HG02943 (cell line): ENCODE data around the gene SLC9C1.
"Not testable (repeated sequence)": the region's sequence is repeated elsewhere in the genome, so short reads cannot be mapped to it uniquely, and the experiment has no call there.

Experiments used
- ATAC-seq: cut with Tn5 transposase; IDR thresholded peaks from one replicate; pipeline ENCODE4 v1.9.1; 2021; ENCODE audit warnings: mild to moderate bottlenecking, low read depth, moderate library complexity; ENCODE audit not compliant: unreplicated experiment

SLC9C1 gene

GRCh38 chr3:112200317-112200666, 93.7 kb downstream of the SLC9C1 start:
- no peak for ATAC-seq

GRCh38 chr3:112199622-112200316, 94.2 kb downstream of the SLC9C1 start:
- ATAC-seq, result no peak

GRCh38 chr3:112197131-112197530, 96.9 kb downstream of the SLC9C1 start:
- ATAC-seq, result no peak

- no peak for ATAC-seq
These were observed 106.7 kb downstream of the SLC9C1 start for GRCh38 chr3:112187300-112187699.

GRCh38 chr3:112185423-112186035, 108.5 kb downstream of the SLC9C1 start:
- ATAC-seq, result not testable (repeated sequence)

- no peak for ATAC-seq
These were observed 118.4 kb downstream of the SLC9C1 start for GRCh38 chr3:112175646-112176045.

GRCh38 chr3:112175037-112175436, 119.0 kb downstream of the SLC9C1 start:
- no peak for ATAC-seq

GRCh38 chr3:112171144-112171543, 122.9 kb downstream of the SLC9C1 start:
- ATAC-seq, result no peak

GRCh38 chr3:112170046-112170445, 124.0 kb downstream of the SLC9C1 start:
- no peak for ATAC-seq

- no peak for ATAC-seq
These were observed 126.3 kb downstream of the SLC9C1 start for GRCh38 chr3:112167758-112168157.

- no peak for ATAC-seq
These were observed 144.9 kb downstream of the SLC9C1 start for GRCh38 chr3:112149136-112149535.

GRCh38 chr3:112143689-112144088, 150.3 kb downstream of the SLC9C1 start:
- ATAC-seq, result no peak

- no peak for ATAC-seq
These were observed 150.8 kb downstream of the SLC9C1 start for GRCh38 chr3:112143251-112143650.

GRCh38 chr3:112141293-112141692, 152.7 kb downstream of the SLC9C1 start:
- no peak for ATAC-seq

- no peak for ATAC-seq
These were observed 153.4 kb downstream of the SLC9C1 start for GRCh38 chr3:112140584-112140983.

- no peak for ATAC-seq
These were observed 155.6 kb downstream of the SLC9C1 start for GRCh38 chr3:112138219-112138969.

GRCh38 chr3:112137781-112138180, 156.2 kb downstream of the SLC9C1 start:
- no peak for ATAC-seq

- no peak for ATAC-seq
These were observed 156.9 kb downstream of the SLC9C1 start for GRCh38 chr3:112136959-112137693.

GRCh38 chr3:112136046-112136445, 158.0 kb downstream of the SLC9C1 start:
- no peak for ATAC-seq

- ATAC-seq, result no peak
These were observed 159.5 kb downstream of the SLC9C1 start for GRCh38 chr3:112134335-112135124.
